ENCODE data around the gene RAMP1.

DNA sequence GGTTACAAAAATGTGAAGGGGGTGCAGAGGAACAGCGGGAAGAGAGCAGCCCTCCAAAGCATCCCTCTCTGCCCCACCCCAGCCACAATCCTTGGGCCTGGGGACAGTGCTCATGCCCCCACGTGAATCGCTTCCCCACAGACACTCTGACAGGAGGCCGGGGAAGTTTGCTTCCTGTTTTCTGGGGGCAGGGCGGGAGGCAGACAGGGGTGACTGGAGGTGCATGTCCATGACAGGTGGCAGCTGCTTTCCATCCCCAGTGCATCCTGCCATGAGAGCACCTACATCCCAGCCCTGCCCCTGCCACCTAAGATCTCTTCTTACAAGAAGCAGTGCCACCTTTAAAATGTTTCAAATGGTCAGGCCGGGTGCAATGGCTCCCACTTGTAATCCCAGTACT lies 60.2 kb downstream of the RAMP1 start:
- TF ChIP-seq ZNF274 (IDR thresholded peaks at IDR 0.05; ENCODE audit: low read depth, low read length) = no peak
- no peak for TF ChIP-seq YY1 (IDR thresholded peaks at IDR 0.05; ENCODE audit: insufficient read depth, insufficient read length)
- no peak for TF ChIP-seq SUZ12 (IDR thresholded peaks at IDR 0.05; ENCODE audit: extremely low read depth, insufficient read depth, insufficient read length)
